BJ (cell line): ENCODE data around the gene USP53. TPM values are rescaled to one million over a fixed set of nuclear protein-coding genes. Genes with fewer than 3 reads are reported as not detected.

Experiments
- CTCF ChIA-PET: fragments of 350-600 bp; formaldehyde crosslinking; extraction: SDS; loops from one replicate; lab custom pipeline; 2021; ENCODE audit warnings: antibody characterized with exemption, inconsistent platforms; lab: Yijun Ruan, JAX
- POLR2A ChIA-PET: fragments of 300-600 bp; sonication (Branson Sonifier 250); formaldehyde crosslinking; extraction: SDS; loops from one replicate; lab custom pipeline; 2021; ENCODE audit warnings: antibody characterized with exemption; lab: Charles Lee
- DNase-seq: peaks from one replicate; pipeline ENCODE4 v3.0.0-alpha.2; 2011; ENCODE audit warnings: low read depth
- H3K27me3 ChIP-seq: 2 replicates; pipeline ENCODE4 v1.6.0; 2011; ENCODE audit warnings: low read length; ENCODE audit not compliant: control insufficient read depth, insufficient read depth
- H3K36me3 ChIP-seq: 2 replicates; pipeline ENCODE4 v1.5.1; 2011; ENCODE audit warnings: low read length; ENCODE audit not compliant: control insufficient read depth, insufficient read depth
- H3K4me3 ChIP-seq: 2 replicates; pipeline ENCODE4 v1.5.1; 2011; ENCODE audit warnings: low read depth, mild to moderate bottlenecking, control low read depth, low read length
- CTCF ChIP-seq: IDR thresholded peaks from 2 replicates; pipeline ENCODE4 v1.5.1; 2011; ENCODE audit warnings: low read depth, mild to moderate bottlenecking, control low read depth, inconsistent platforms, low read length, moderate library complexity; ENCODE audit not compliant: insufficient read depth
- polyA plus RNA-seq: library from polyadenylated mRNA; depleted of rRNA; stranded (reverse); fragments of >200 nt; gene quantifications from 2 replicates; pipeline ENCODE4 v1.2.3, GENCODE V29; 2011

The USP53 gene
- polyA plus RNA-seq, 1 experiment = 70.5 TPM

GRCh38 chr4:119299260-119299671 lies 86.8 kb downstream of the USP53 start:
- peaks cover 1% of the 10 kb centered on the region; the same call in 1 of the 2 replicates for H3K36me3 ChIP-seq
- no peak for DNase-seq
- no peaks in the 10 kb centered on the region for H3K27me3 ChIP-seq
- ChIA-PET CTCF (interaction anchor here (0.6 to 0.9 kb wide), 2 partner anchors 259 to 261 kb away, joined by 3 read pairs; no protein-coding TSS in a partner anchor), POLR2A (interaction anchor here (0.6 to 1.1 kb wide), 3 partner anchors 87 to 263 kb away, joined by 3 to 6 read pairs (median 3); partner anchors contain the start of gene USP53)
- H3K4me3 ChIP-seq = peak overlapping the region; percentile 54
- TF ChIP-seq CTCF = no peak

- TF ChIP-seq CTCF = no peak
- Histone ChIP-seq H3K4me3 (peak overlapping the region; percentile 54), H3K36me3 (peaks cover 1% of the 10 kb centered on the region; the same call in 1 of the 2 replicates), H3K27me3 (no peaks in the 10 kb centered on the region)
- no peak for DNase-seq
- ChIA-PET POLR2A (interaction anchor here (0.6 to 1.1 kb wide), 5 partner anchors 87 to 274 kb away, joined by 3 to 6 read pairs (median 3); partner anchors contain the start of gene USP53), CTCF (interaction anchor here (0.6 to 0.7 kb wide), 2 partner anchors 41 to 261 kb away, joined by 3 read pairs; no protein-coding TSS in a partner anchor)
These were observed 87.2 kb downstream of the USP53 start for GRCh38 chr4:119299741-119300100.

- ChIA-PET POLR2A (interaction anchor here (0.5 to 1.1 kb wide), 6 partner anchors 88 to 667 kb away, joined by 3 to 6 read pairs (median 4); partner anchors contain the start of gene USP53), CTCF (interaction anchor here (0.7 kb wide), 1 partner anchor 42 kb away, joined by 3 read pairs; no protein-coding TSS in a partner anchor)
- peak; percentile 72 for DNase-seq
- Histone ChIP-seq H3K4me3 (peak overlapping the region; percentile 54), H3K27me3 (no peaks in the 10 kb centered on the region), H3K36me3 (peaks cover 1% of the 10 kb centered on the region; the same call in 1 of the 2 replicates)
- 0 out of 2 replicates have a peak, but pooled peaks have one; percentile 18 for TF ChIP-seq CTCF
These were observed 87.8 kb downstream of the USP53 start for GRCh38 chr4:119300101-119300978.

DNA sequence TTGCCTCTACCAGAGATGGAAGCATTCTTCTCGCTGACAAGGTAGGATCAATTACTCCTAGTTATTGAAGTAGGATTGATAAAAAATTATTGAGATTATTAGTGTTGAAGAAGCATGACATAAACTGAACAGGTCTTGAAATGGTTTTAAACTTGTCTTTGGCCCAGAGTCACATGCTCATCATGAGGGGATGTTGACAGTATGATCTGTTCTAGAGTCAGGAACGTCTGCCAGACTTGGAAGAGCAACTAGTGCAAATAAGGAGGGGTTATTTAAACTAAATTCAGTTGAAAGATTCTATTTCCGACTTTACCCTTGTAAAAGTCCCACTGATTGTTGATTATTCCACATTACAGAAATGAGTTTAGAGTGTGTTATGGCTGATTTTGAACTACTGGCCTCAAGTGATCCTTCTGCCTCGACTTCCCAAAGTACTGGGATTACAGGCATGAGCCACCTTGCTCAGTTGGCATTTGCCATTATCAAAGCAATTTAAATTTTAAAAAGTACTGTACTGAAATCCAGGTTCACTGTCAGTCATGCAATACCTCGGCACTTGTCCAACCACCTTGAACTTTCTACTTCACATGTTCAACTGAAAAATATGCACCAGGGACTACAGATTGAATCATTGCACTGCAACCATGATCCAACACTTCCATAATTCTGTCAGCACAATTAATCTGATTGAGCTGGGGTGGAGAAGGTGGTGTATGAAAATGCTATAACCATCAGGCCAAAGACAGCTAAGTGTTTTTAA lies 89.7 kb downstream of the USP53 start:
- CTCF ChIA-PET = interaction anchor here (1.0 to 2.8 kb wide), 2 partner anchors 11 to 12 kb away, joined by 3 to 7 read pairs; no protein-coding TSS in a partner anchor

More for the DNA sequence above, 89.7 kb downstream of the USP53 start:
- H3K4me3 ChIP-seq = no peak overlapping the region
- H3K36me3 ChIP-seq = no peaks in the 10 kb centered on the region
- POLR2A ChIA-PET = no interaction called here
- no peaks in the 10 kb centered on the region for H3K27me3 ChIP-seq
- TF ChIP-seq CTCF = no peak
- no peak for DNase-seq
